DOHH2 (cell line): Measurements from ENCODE around the gene UBE4B.

Experiments used
- H3F3A ChIP-seq: fragments of 200-600 bp; sonication (generic), shearing (Covaris generic); 2 replicates; pipeline ENCODE4 v1.6.0; 2016; ENCODE audit warnings: antibody characterized with exemption, mild to moderate bottlenecking; ENCODE audit not compliant: control insufficient read depth, insufficient read depth
- H3K27ac ChIP-seq: fragments of 200-600 bp; sonication (generic); 2 replicates; pipeline ENCODE4 v1.5.1; 2014; ENCODE audit warnings: low read depth, mild to moderate bottlenecking, low read length, moderate library complexity
- H3K27me3 ChIP-seq: fragments of 200-600 bp; sonication (generic); 2 replicates; pipeline ENCODE4 v1.6.1; 2014; ENCODE audit warnings: mild to moderate bottlenecking, low read length, mixed read lengths; ENCODE audit not compliant: control insufficient read depth
- H3K36me3 ChIP-seq: fragments of 200-600 bp; sonication (generic); 2 replicates; pipeline ENCODE4 v1.6.1; 2014; ENCODE audit warnings: mild to moderate bottlenecking, low read length, moderate library complexity, mixed read lengths; ENCODE audit not compliant: control insufficient read depth
- H3K4me1 ChIP-seq: fragments of 200-600 bp; sonication (generic); 2 replicates; pipeline ENCODE4 v1.6.1; 2014; ENCODE audit warnings: mild to moderate bottlenecking, low read length, mixed read lengths; ENCODE audit not compliant: control insufficient read depth
- H3K4me2 ChIP-seq: fragments of 200-600 bp; sonication (generic); 2 replicates; pipeline ENCODE4 v1.6.0; 2014; ENCODE audit warnings: mild to moderate bottlenecking, low read length, moderate library complexity
- H3K4me3 ChIP-seq: fragments of 200-600 bp; sonication (generic); 2 replicates; pipeline ENCODE4 v1.5.1; 2014; ENCODE audit warnings: mild to moderate bottlenecking, low read length, mixed read lengths
- H3K79me2 ChIP-seq: fragments of 200-600 bp; sonication (generic); 2 replicates; pipeline ENCODE4 v1.6.1; 2014; ENCODE audit warnings: mild to moderate bottlenecking, low read length, mixed read lengths; ENCODE audit not compliant: control insufficient read depth
- H3K9me2 ChIP-seq: fragments of 200-600 bp; sonication (generic); replicated peaks from 2 replicates; pipeline ENCODE4 v1.6.1; 2014; ENCODE audit warnings: mild to moderate bottlenecking, low read length, mixed read lengths; ENCODE audit not compliant: control insufficient read depth
- H3K9me3 ChIP-seq: fragments of 200-600 bp; sonication (generic); 2 replicates; pipeline ENCODE4 v1.6.1; 2014; ENCODE audit warnings: antibody characterized with exemption, low read length, mixed read lengths; ENCODE audit not compliant: control insufficient read depth, insufficient read depth
- H4K20me1 ChIP-seq: fragments of 200-600 bp; sonication (generic); 2 replicates; pipeline ENCODE4 v1.6.0; 2014; ENCODE audit warnings: low read depth, mild to moderate bottlenecking, antibody characterized with exemption, low read length, moderate library complexity; ENCODE audit not compliant: control insufficient read depth, insufficient read depth
- EZH2phosphoT487 ChIP-seq: fragments of 200-600 bp; sonication (generic); IDR thresholded peaks from 2 replicates; pipeline ENCODE4 v1.6.1; 2017; ENCODE audit warnings: borderline replicate concordance, mild to moderate bottlenecking, antibody characterized with exemption, low read length, moderate library complexity, mixed read lengths
- TF ChIP-seq, protein P1 (sequence below): fragments of 200-600 bp; sonication (generic); IDR thresholded peaks from one replicate; pipeline ENCODE4 v1.5.1; 2014; ENCODE audit warnings: antibody characterized with exemption, mild to moderate bottlenecking, low read depth, low read length; ENCODE audit not compliant: poor library complexity, severe bottlenecking

UBE4B gene

DNA sequence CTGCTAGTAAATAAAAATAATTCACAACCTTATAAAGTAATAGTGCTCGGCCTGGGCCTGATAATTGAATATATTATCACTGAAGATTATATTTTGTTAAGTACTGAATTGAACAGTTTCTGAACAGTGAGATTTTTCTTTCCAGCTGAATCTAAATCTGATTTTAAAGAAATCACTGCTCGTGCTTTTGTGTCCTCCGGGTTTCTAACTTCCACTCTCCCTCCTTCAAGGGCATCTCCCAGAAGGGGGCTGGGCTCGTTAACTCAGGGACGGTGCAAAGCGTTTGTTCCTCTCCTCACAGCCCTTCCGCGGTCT, 176.8 kb downstream of the UBE4B start:
- Histone ChIP-seq H4K20me1 (no peaks in the 10 kb centered on the region), H3K4me3 (peak overlapping the region; percentile 83), H3K9me3 (no peaks in the 10 kb centered on the region), H3K27ac (no peak overlapping the region), H3K4me1 (peaks cover 20% of the 10 kb centered on the region), H3K4me2 (peak overlapping the region; percentile 73), H3K9me2 (no peaks in the 10 kb centered on the region), H3K36me3 (no peaks in the 10 kb centered on the region), H3K27me3 (peaks cover 36% of the 10 kb centered on the region), H3F3A (peaks cover 8% of the 10 kb centered on the region), H3K79me2 (no peaks in the 10 kb centered on the region)
- TF ChIP-seq EZH2phosphoT487, result no peak
- TF ChIP-seq, protein P1, sequence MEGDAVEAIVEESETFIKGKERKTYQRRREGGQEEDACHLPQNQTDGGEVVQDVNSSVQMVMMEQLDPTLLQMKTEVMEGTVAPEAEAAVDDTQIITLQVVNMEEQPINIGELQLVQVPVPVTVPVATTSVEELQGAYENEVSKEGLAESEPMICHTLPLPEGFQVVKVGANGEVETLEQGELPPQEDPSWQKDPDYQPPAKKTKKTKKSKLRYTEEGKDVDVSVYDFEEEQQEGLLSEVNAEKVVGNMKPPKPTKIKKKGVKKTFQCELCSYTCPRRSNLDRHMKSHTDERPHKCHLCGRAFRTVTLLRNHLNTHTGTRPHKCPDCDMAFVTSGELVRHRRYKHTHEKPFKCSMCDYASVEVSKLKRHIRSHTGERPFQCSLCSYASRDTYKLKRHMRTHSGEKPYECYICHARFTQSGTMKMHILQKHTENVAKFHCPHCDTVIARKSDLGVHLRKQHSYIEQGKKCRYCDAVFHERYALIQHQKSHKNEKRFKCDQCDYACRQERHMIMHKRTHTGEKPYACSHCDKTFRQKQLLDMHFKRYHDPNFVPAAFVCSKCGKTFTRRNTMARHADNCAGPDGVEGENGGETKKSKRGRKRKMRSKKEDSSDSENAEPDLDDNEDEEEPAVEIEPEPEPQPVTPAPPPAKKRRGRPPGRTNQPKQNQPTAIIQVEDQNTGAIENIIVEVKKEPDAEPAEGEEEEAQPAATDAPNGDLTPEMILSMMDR, result no peak

DNA sequence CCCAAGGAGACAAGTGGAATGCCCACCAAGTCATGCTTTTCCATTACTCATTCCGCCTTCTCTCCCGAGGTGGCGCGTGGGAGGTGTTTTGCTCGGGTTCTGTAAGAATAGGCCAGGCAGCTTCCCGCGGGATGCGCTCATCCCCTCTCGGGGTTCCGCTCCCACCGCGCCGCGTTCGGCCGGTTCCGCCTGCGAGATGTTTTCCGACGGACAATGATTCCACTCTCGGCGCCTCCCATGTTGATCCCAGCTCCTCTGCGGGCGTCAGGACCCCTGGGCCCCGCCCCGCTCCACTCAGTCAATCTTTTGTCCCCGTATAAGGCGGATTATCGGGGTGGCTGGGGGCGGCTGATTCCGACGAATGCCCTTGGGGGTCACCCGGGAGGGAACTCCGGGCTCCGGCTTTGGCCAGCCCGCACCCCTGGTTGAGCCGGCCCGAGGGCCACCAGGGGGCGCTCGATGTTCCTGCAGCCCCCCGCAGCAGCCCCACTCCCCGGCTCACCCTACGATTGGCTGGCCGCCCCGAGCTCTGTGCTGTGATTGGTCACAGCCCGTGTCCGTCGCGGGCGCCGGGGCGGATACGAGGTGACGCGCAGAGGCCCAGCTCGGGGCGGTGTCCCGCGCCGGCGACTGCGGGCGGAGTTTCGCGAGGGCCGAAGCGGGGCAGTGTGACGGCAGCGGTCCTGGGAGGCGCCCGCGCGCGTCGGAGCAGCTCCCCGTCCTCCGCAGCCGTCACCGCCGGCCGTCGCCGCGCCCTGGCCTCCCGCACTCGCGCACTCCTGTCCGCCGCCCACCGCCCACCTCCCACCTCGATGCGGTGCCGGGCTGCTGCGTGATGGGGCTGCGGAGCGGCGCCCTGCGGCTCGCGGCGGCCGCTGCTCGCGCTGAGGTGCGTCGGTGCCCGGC, 177.4 kb downstream of the UBE4B start, which contains the start of gene KIF1B:
KIF1B (plus strand) TSS at position 666 of the 906 bp plus-strand sequence. CDS start 21,759 bp downstream, outside the sequence.
- Histone ChIP-seq H3K4me2 (peak within 1 kb of the TSS; percentile 73), H3K27me3 (peaks cover 36% of the 10 kb centered on the region), H4K20me1 (no peaks in the 10 kb centered on the region), H3K9me3 (no peaks in the 10 kb centered on the region), H3K9me2 (no peaks in the 10 kb centered on the region), H3K27ac (no peak within 1 kb of the TSS), H3F3A (peaks cover 8% of the 10 kb centered on the region), H3K4me3 (peak within 1 kb of the TSS; percentile 83), H3K4me1 (peaks cover 20% of the 10 kb centered on the region), H3K79me2 (no peaks in the 10 kb centered on the region), H3K36me3 (no peaks in the 10 kb centered on the region)
- no peak for TF ChIP-seq EZH2phosphoT487
- TF ChIP-seq, protein P1, result peak; percentile 92

DNA sequence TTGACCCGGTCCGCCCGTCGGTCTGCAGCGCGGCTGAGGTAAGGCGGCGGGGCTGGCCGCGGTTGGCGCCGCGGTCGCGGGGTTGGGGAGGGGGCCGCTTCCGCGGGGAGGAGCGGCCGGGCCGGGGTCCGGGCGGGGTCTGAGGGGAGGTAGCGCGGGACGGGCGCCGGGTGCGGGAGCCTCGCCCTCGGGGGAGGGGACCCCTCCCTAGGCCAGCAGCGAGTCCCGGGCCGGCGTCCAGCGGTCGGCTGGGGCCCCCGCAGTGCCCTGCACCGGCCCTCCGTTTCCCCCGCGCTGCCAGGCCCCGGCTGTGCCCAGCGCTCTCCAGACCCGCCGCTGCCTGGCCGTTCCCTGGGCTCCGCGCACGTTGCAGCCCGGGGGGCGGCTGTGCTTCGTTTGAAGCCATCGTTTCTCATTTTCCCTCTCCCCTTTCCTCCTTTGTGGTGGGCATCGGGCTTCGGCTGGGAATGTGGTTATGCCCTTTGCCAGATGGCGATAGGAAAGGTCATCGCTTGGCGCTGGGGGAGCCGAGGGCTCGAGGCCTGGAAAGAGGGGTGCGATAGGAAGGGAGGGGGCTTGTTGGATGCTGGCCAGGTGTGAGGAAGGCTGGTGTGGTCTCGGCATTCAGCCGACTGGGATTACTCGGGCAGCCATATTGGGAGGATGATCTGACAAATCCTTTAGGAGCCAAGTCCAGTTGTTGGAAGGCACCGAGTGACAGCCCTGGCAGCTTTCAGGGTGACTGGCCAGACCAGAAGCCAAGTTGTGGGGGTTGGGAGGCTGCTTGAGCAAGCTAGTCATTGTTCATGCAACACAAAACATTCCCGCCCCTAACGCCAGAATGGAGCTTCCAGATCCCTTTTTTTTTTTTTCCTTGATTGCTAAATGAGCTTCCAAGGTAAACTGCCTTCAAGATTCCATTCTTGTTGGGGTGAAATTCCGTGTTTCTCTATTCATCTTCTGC, 178.4 kb downstream of the UBE4B start:
- Histone ChIP-seq H3K9me3 (no peaks in the 10 kb centered on the region), H3K27ac (no peak overlapping the region), H3K36me3 (no peaks in the 10 kb centered on the region), H3K4me2 (peak overlapping the region; percentile 73), H4K20me1 (no peaks in the 10 kb centered on the region), H3K4me3 (peak overlapping the region; percentile 83), H3K9me2 (no peaks in the 10 kb centered on the region), H3K4me1 (peaks cover 20% of the 10 kb centered on the region), H3K27me3 (peaks cover 36% of the 10 kb centered on the region), H3F3A (peaks cover 8% of the 10 kb centered on the region), H3K79me2 (no peaks in the 10 kb centered on the region)
- TF ChIP-seq, protein P1, result no peak
- TF ChIP-seq EZH2phosphoT487, result no peak
